Stimulated activated CD4-positive, alpha-beta T cell treated with anti-CD3 and anti-CD28 coated beads, Interleukin-4, amount 100 ng/mL, for 48 hours (primary cell): ENCODE data around the gene SULT1B1.
"Not testable (repeated sequence)": the region's sequence is repeated elsewhere in the genome, so short reads cannot be mapped to it uniquely, and the experiment has no call there.

ENCODE experiments used
- DNase-seq, 2 donors: peaks; one replicate each; pipeline ENCODE4 v3.0.0-alpha.2; 2020; ENCODE audit warnings: low read depth in 2 of 2

The SULT1B1 gene

DNA sequence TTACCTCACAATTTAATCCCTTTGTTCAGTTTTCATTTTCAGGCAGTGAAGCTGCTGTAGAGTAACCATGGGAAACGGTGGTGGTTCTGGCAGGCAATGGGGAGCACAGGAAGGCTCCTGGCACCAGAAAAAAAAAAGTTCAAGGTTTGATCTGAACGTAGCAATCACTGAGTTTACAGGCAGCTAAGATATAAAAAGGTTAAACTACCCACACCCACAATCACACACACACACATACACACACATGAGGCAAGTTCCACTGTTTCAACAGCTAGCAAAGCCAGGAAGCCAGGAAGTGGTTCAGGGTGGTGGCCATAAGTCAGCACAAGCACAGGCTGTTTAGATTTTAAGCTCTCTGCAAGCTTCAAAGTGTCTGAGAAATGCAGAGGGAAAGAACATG lies at the start of gene SULT1B1:
Gene SULT1B1 (minus strand): TSS at position 166 of the 400 bp plus-strand sequence. CDS start 5,403 bp downstream, outside the sequence.
- DNase-seq, result no peak

DNA sequence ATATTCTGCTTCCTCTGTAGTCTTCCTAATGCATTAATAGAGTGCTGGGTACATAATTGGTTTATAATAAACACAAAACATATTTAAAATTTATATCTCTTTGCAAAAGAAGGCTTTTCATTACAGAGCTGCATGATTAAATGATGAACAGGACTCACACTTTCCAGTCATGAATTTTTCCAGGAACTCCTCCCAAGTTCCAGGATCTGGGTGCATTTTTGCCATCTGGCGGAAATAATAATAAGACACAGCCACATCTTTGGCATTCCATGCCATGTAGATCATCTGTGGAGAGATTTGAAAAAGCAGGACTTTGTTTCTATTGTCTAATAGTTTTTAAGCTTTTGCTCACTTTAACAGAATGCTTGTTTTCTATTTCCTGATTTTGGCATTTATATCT lies 40.2 kb upstream of the SULT1B1 start:
- no peak for DNase-seq

DNA sequence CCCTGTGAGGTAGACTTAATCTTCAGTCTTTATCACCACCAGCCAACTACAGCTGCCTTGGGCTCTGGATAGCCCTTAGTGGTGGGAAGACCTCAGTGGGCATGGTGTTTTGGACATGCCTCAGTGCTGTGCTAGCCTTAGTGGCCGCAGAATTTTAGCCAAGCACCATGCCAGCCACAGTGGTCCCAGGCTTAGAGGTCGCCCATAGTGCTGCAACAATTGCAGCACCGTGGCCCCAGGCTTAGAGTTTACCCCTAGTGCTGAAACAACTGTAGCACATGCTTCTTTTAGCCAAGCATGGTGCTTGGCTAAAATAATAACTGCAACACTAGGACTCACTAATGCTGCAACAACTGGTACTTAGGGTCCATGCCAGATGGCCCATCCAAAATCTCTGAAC lies 38.9 kb upstream of the SULT1B1 start:
- no peak for DNase-seq

DNA sequence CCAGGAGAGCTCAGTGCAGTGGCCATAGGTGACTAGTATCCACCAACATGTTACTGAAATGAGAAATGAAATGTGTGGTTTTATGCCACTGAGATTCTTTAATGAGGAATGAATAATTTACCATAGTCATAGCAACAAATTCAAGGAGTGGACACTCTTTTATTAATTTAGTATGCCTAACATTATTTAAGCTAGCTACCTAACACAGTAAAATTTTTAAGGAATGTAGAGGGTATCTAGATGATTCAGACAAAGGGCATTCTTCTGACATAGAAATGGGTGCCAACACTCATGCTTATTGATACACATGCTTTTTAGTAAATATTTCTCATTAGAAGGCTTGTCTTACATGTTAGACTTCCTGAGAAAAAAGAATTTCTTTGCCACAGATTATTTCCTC lies 33.3 kb upstream of the SULT1B1 start:
- DNase-seq, result no peak

DNA sequence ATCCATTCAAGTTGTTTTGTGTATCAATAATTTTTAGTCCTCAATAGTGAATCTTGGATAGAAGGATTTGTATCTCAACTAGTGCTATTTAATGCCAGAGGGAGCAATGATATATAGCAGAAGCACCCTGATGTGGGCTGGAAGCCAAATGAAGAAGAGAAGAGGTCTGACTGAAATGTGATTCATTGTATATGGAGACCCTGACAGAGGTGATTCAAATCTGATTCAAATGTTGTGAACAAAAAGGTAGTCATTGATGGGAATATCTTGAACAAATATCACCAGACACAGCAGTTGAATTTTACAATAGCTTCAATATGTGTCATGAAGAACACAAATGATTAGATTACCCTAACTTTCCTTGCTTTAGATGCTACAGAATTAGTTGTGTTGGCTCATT lies 27.5 kb upstream of the SULT1B1 start:
- no peak for DNase-seq

DNA sequence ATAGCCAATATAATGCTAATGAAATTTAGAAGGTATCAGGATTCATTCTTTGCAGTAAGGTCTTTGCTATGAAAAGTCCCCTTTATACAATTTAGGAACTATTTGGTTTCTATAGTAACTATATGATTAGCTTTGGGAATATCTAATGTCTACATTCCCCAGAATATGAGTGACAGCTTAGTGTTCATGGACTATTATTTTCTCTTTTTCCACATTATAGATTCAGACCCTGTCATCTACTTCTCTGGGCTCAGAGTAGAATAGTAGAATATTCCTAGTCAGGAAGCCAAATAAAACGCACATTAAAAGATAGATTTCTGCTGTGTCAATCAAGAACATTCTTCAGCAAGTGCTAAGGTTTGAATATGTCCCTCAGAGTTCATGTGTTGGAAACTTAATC lies 26.1 kb upstream of the SULT1B1 start:
- DNase-seq, result no peak

DNA sequence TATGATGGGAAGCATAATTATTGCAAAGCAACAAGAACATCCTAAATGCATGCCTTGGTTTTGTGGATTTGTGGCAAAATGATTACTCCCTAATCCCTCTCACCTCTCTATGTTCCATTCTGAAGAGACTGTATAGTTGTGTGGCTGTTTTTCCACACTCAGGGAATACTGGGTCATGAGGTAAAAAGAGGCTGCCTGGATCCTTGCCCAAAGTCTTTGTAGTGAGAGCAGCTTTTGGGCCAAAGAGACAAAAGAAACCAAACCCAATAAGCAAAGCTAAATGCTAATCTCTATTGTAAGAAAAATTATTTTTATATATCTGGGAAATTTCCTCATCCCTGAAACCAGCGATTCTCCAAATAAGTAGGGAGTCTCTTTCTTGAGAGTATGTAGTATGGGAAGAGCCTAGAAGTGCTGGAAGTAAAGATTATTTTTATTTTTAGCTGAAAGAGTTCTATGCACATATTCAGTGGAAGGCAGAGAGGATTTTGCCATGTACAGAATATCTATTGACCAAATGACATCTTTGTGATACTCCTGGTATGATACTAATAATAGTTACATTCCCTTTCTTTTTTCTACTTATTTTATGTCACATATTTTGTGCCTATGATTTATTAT lies 24.9 kb upstream of the SULT1B1 start:
- DNase-seq, result no peak

DNA sequence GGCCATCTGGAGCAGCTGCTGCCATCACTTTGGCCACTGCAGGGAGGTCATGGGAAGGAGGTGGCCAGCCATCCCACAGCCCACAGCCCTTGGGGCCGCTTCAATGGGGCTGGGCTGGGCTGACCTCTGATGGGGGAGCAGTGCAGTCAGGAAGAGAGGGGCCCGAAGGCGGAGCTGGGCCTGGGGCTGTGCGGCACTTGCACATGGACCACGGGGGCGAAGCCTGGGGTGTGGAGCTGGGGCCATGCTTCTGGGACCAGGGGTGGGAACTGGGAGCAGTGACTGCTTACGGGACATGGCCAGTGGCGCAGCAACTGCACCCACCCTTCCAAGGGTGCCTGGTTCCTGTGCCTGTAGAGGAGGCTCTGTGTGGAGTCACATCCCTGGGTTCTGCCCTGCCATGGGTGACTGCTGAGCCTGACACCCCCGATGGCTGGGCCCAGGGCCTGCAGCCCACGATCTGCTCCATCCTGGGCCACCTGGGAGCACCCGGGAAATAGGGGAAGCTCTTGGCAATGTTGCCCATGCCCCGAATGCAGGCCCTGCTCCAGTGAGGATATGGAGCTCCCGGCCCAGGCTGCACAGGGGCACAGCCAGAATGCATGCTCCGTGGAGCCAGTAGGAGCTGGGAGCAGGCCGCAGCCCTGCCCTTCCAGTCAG lies 22.4 kb upstream of the SULT1B1 start:
- DNase-seq, result no peak

DNA sequence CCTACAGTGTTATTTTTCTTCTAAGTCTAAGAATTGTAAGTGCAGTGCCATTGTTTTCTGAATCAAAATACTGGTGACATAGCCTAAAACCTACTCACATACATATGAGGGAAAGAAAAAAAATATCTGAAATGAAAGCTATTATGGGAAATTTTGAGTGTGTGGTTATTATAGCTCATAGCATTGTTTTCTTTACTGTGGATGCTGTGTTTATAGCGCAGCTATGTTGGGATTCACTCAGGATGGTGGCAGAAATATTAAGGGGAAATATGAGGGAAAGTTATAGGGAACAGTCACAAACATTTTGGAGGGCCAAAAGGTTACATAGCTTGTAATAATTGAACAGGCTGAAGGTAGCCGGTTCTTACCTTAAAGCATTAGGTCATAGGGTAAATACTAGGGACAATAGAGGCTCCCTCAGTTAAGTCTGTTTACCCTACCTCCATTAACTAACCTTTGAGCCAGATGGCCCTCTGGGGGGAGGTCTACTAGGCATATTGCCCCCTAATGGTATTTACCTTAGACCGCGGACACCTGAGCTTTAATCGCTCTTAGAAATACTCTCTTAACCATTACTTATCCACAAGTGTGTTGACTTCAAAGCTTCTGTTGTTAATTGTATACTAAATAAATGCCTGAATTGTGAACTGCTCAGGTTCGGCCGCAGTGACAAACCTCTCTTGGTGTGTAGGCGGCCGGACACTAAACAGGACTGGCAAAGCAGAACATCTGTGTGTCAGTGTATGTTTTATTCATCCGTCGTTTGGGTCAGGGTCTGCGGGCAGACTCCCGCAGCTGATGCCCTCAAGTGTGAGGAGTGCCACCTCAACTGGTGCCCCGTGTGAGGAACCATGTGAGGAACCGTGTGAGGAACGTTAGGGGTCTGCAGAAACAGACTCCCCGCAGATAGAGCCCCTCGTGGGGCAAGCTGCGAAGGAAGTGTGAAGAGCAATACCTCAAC lies 21.3 kb upstream of the SULT1B1 start:
- no peak for DNase-seq

DNA sequence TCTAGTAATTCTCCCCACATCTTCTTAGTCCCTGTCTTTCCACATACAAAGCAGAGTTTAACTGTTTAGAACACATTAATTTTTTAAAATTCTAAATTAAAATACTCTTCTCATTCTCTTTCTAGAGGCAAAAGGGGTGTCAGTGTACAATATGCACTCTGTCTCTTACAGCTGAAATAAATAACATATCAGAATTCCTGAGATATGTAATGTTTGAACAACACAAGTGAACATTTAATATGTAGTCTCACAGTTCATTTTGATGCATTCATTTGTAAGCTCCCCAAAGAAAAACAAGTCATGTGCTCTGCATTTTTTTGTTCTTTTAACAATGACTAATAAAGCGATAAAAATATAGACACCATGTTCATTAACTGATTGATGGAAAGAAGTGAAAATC lies 19.7 kb upstream of the SULT1B1 start:
- no peak for DNase-seq

DNA sequence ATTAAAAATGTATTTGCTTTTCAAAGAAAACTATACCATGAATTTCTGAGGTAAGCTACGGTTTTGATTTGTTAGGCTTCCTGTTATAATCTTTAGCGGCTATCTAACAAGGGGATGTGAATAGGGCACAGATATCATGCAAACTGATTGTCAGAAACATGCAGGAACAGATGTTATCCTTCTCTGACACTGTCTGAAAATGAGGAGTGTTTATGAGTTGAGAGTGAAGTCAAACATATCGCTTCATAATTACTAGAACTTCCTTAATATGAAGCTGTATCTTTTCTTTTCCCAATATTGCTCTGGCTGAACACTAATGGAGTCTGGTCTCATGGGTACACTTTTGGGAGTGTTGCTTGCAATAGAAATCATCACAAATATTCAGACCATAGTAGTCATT lies 16.3 kb upstream of the SULT1B1 start:
- DNase-seq, result no peak

DNA sequence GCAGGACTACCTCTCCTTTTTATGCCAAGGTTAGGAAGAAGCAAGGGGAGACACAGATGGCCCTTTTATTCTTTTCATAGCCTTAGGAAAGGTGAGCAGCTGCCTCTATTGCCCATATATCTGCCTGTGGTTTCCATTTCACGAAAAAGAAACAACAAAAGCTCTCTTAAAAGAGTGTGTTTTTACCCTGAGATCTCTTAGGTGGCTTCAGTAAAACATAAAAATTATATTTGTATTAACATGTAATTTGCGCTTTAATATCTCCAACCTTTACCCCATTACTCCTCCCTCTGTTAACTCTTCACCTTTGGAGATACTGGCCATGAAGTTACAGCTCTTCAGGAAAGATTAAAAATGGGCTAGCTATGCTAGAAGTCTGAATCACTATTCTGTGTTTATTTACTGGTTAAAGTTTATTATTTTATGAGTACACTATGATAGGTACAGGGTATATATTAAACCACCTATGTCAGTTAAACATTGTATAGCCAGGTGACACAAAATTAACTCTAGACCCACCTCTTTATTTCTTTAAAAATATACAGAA lies 15.0 kb upstream of the SULT1B1 start:
- no peak for DNase-seq

DNA sequence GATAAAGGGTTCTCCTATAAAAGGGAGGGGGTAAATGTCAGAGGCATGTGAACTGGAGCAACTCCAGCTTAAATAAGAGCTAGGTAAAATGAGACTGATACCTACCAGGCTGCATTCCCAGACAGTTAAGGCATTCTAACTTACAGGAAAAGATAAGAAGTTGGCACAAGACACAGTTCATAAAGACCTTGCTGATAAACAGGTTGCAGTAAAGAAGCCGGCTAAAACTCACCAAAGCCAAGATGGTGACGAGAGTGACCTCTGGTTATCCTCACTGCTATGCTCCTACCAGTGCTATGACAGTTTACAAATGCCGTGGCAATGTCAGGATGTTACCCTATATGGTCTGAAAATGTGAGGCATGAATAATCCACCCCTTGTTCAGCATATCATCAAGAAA lies 13.1 kb upstream of the SULT1B1 start:
- no peak for DNase-seq

DNA sequence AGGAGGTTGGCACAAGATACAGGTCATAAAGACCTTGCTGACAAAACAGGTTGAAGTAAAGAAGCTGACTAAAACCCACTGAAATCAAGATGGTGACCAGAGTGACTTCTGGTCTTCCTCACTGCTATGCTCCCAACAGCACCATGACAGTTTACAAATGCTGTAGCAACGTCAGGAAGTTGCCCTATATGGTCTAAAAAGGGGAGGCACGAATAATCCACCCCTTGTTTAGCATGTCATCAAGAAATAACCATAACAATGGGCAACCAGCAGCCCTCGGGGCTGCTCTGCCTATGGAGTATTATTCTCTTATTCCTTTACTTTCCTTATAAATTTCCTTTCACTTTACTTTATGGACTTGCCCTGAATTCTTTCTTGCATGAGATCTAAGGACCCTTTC lies 8.1 kb upstream of the SULT1B1 start:
- not testable (repeated sequence) for DNase-seq

DNA sequence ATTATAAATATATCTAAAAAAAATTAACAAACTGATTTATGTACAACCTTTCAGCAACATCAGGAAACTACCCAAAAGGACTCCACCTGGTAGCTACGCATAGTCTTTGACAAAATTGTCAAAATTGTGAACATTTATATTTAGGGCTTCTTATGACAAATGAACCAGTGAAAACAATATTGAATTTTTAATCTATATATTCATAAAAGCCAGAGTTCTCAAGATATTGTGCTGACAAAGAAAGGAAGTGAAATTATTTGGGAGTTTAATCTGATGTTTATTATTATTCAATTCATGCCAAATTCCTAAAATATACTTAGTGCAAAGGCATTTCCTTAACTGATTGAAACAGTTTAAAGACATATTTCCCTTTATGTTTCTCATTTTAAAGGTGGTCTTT lies 5.3 kb upstream of the SULT1B1 start:
- DNase-seq, result no peak

DNA sequence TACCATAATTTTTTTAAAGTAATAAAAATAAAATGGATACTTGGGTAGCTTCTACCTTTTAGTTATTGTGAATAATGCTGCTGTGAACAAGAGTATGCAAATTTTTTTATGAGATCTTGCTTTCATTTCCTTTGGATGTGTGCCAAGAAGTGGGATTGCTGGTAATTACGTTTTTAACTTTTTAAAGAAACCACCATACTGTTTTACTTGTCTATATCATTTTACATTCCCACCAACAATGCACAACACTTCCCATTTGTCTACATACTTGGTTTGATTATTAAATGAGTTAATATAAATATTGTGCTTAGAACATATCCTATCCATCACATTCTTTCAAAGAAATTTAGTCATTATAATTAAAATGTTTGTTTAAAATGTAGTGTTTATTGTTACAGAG lies 3.9 kb upstream of the SULT1B1 start:
- no peak for DNase-seq

DNA sequence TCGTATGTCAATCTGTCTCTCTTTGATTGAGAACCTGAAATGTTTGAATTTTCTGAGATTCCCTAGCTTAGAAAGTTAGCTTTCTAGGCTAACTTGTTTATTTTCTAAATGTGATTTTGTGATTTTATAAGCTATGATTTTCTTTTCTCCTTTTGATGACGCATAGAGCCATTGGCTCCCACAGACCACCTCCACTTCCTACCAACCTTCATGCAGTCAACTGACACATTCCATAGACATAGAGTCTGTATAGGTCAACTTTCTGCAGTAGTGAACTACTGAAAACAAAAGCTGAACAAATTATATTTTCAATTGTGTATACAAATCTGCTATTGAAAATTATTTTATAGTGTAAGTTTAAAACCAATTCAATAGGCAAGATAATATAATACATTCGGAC lies 2.8 kb upstream of the SULT1B1 start:
- DNase-seq, result no peak

DNA sequence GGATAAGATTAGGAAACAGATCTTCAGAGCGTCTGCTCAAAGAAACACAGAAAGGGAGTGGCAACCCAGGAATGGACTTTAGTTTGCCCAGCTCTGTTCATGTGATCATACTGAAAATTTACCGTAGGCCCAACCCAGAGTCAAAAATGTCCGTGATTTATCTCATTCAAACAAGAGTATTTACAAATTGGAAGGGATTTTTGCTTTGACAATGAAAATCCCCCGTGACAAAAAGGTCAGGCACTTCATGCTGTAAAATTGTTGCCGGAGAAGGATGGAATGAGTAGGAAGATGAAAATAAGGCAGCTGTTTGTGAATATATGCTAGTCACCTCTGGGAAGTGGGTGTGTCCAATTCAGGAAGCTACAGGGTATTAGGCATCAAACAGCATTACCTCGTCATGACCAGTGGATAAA lies 1.2 kb downstream of the SULT1B1 start:
- no peak for DNase-seq

DNA sequence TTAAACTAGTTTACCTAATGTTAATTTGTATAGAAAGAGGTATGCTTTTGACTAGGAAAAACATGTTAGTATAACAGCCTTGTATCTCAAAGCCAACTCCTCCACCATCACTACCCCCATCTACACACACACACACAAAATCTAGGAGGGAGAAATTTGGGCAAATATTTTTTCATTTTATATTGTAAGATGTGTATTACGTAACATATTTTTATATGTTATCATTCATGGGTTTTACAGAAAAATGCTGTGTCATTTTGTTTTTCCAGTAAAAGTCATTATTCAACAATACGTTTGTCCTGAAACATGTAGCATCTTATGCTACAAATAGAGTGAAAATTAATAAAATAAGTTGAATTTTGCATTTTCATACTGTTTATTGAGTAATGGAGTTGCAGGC lies 3.0 kb downstream of the SULT1B1 start:
- DNase-seq, result no peak

DNA sequence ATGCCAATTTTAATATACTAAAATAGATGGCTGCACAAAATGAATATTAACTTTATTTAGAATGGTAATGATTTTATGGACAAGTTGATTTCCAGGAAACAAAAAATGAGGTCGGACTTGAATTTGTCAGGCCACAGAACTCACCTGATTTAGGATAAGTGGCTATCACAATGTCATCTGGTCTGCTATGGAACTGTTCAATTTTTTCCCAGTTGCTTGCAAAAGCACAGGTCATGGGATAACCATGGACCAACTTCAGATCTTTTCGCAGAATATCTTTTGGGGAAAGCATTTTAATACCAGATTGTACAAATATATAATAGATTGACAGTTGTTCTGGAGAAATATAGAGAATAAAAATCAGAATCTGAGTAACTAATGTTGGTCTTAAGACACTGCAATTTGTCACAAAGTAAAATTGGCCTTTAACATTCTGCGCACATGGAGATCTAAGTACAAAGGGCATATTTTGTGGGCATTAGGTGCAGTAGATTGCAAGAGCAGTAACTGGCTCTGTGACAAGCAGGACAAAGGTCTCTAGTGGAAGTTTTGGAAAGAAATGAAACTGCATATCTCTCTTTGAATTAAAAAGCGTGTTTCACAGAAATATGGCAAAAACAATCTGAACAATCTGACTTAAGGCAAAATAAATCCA lies 5.4 kb downstream of the SULT1B1 start:
- no peak for DNase-seq

DNA sequence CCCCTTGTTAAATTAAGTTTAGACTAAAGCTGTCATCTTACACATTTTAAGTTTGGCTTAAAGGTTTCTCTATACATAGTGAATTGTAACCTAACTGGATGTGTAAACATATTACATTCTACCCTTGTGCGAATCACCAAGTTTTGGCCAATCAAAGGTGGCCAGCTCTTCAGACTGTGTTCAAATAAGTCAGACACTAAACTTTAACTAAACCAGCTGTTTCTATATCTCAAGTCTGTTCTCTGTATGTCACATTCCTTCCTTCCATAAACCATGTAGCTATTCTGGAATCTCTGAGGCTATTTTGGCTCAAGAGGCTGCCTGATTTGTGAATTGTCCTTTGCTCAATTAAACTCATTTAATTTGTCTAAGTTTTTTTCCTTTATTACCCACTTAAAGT lies 6.7 kb downstream of the SULT1B1 start:
- DNase-seq, result no peak

DNA sequence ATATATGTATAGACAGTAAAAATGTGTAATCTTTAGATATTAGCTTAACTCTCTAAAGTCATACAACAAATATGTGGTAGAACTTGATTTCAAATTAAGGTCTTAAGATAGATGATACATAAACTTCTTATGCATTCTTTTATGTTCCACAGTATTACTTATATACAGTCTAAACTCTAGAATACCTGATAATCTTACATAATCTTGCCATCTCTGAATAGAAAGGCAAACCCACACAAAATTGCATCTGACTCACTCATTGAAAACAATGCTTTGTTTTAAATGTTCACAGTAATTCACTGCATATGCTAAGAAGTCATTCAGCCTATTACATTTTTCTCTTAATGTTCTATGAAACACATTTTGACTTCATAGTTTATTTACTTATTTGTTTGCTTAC lies 10.1 kb downstream of the SULT1B1 start:
- no peak for DNase-seq
